Aorta (tissue), 5 donors: ENCODE measurements around the gene CYP46A1. TPM values are rescaled to one million over a fixed set of nuclear protein-coding genes. Genes with fewer than 3 reads are reported as not detected.

ENCODE experiments used
- ATAC-seq: fragments of 200-7000 bp; cut with Tn5 transposase; one replicate; pipeline ENCODE4 v1.9.1; 2022; ENCODE audit warnings: moderate library complexity; ENCODE audit not compliant: low FRiP score
- DNase-seq, 2 donors: peaks; one replicate each; pipeline ENCODE4 v3.0.0-alpha.2; 2020
- H3K27ac ChIP-seq, 2 donors: one replicate each; pipeline ENCODE4 v1.5.1; 2013; ENCODE audit warnings: low read length in 2 of 2, mild to moderate bottlenecking in 2 of 2, moderate library complexity in 2 of 2, control low read depth in 1 of 2, inconsistent platforms in 1 of 2, low read depth in 1 of 2
- H3K27me3 ChIP-seq, 2 donors: one replicate each; pipeline ENCODE4 v1.6.1; 2013; ENCODE audit warnings: control low read depth in 1 of 2, low read length in 1 of 2, mild to moderate bottlenecking in 1 of 2, moderate library complexity in 1 of 2; ENCODE audit not compliant: insufficient read depth in 2 of 2, control insufficient read depth in 1 of 2
- H3K36me3 ChIP-seq, 2 donors: one replicate each; pipeline ENCODE4 v1.6.1; 2013; ENCODE audit warnings: control low read depth in 1 of 2, low read length in 1 of 2, mild to moderate bottlenecking in 1 of 2; ENCODE audit not compliant: insufficient read depth in 2 of 2, control insufficient read depth in 1 of 2
- H3K4me1 ChIP-seq, 2 donors: one replicate each; pipeline ENCODE4 v1.6.1; 2013; ENCODE audit warnings: low read length in 2 of 2, control low read depth in 1 of 2, mild to moderate bottlenecking in 1 of 2, moderate library complexity in 1 of 2; ENCODE audit not compliant: insufficient read depth in 2 of 2, control insufficient read depth in 1 of 2
- H3K4me3 ChIP-seq, 2 donors: one replicate each; pipeline ENCODE4 v1.5.1; 2013; ENCODE audit warnings: low read length in 2 of 2, control low read depth in 1 of 2, mild to moderate bottlenecking in 1 of 2
- H3K9me3 ChIP-seq: one replicate; pipeline ENCODE4 v1.6.1; 2013; ENCODE audit warnings: mild to moderate bottlenecking, low read length; ENCODE audit not compliant: control insufficient read depth
- WGBS, 2 donors: extraction: QIAGEN DNeasy Blood & Tissue Kit; methylation state at CpG; one replicate each; pipeline ENCODE4 v1.1.7; 2013; 5-methylcytosine and 5-hydroxymethylcytosine counted together
- intact Hi-C, 2 donors: fragments of 100-400 bp; cut with DNase I; formaldehyde crosslinking; loops; one replicate each; pipeline versions ENCODE4 v1.14.2 to v1.15.0; 2022
- polyA plus RNA-seq, 2 donors: library from polyadenylated mRNA; stranded (reverse); fragments of 200-250 nt; gene quantifications; one replicate each; pipeline ENCODE4 v1.2.3, GENCODE V29; 2013
- total RNA-seq, 2 donors: library from RNA; stranded (reverse); fragmentation: NEBNext Ultra II Directional; extraction: Animal tissue kit (Norgen Biotek cat#: 25700); gene quantifications; one replicate each; pipeline ENCODE4 v1.2.1, GENCODE V29; 2021
- donor health status: healthy with polysubstance abuse.
- donor health status: Bipolar disorder and iron deficiency.
- donor health status: DM: no; HTN: no; CAD: no.
- donor health status: DM: no; HTN: no; CAD: no.
- donor health status: DM: yes; HTN: yes; CAD: no.

Gene CYP46A1
- total and polyA plus RNA-seq, 4 donors: 0.68 to 3.7 (median 0.97) TPM; not detected in 1

DNA sequence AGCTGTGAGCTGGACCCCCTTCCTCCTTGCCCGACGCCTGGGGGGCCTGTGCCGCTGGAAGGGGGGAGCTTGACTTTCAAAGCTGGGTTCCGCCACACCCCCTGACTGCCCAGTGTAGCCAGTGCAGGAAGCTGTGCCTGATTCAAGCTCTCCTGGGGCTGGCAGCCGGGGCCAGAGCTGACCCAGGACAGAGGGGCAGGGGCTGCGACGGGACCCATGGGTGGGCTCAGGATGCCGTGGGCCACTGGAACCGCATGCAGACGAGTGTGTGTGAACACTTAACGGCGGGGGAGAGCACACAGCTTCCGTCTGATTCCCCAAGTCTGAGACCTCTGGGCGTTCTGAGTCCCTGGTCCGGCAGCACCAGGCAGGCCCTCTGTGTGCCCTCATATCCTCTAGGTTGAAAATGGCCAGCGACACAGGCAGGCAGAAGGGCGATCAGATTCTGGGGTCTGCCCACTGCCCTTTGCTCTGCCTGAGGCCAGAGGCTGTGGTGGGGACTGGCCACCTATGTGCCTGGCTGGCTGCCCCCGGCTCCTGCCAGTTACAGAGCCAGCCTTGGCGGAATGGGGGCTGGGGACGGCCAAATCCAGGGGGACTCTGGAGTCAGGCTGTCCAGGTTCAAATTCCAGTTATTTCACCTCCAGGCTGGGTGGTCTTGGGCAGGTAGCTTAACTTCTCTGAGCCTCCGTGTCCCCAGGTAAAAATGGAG is 54.0 kb downstream of the CYP46A1 start:
- DNase-seq (peak; percentile 60 to 78), ATAC-seq (peak; percentile 51)
- 14 to 19% methylated on average over 19 to 21 of the region's 21 CpGs for WGBS, 2 donors
- H3K36me3 ChIP-seq: no peaks in the 10 kb centered on the region
- H3K4me1 ChIP-seq: no peaks in the 10 kb centered on the region
- peak overlapping the region; percentile 54 to 55 for H3K4me3 ChIP-seq
- peak overlapping the region in 1 of 2 donors; percentile 8 for H3K27ac ChIP-seq
- H3K9me3 ChIP-seq: no peaks in the 10 kb centered on the region
- H3K27me3 ChIP-seq: no peaks in the 10 kb centered on the region
- intact Hi-C loops: no loop called here

DNA sequence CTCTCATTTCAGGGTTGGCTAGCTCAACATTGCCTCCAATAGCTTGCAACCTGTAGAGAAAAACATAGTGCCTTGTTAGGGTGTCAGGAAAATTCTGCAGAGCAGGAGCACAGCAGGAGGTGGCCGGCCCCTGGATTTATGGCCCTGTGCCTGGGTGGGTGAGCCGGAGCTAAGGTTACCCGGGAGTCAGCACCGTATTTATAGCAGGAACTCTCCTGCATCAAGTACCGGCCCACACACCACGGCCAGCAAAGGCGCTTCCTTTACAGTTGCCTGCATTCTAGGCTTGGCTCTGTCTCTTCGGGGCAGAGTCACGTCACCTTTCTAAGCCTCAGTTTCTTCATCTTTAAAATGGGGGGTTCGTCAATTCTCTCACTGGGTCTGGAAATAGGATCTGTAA is 56.3 kb downstream of the CYP46A1 start:
- Histone ChIP-seq H3K4me3 (no peak overlapping the region), H3K27me3 (no peaks in the 10 kb centered on the region), H3K9me3 (no peaks in the 10 kb centered on the region), H3K27ac (no peak overlapping the region), H3K4me1 (no peaks in the 10 kb centered on the region), H3K36me3 (no peaks in the 10 kb centered on the region)
- no peak for ATAC-seq
- 79 to 80% methylated on average over 10 of the region's 10 CpGs for WGBS, 2 donors
- intact Hi-C loops: no loop called here
- DNase-seq: no peak

DNA sequence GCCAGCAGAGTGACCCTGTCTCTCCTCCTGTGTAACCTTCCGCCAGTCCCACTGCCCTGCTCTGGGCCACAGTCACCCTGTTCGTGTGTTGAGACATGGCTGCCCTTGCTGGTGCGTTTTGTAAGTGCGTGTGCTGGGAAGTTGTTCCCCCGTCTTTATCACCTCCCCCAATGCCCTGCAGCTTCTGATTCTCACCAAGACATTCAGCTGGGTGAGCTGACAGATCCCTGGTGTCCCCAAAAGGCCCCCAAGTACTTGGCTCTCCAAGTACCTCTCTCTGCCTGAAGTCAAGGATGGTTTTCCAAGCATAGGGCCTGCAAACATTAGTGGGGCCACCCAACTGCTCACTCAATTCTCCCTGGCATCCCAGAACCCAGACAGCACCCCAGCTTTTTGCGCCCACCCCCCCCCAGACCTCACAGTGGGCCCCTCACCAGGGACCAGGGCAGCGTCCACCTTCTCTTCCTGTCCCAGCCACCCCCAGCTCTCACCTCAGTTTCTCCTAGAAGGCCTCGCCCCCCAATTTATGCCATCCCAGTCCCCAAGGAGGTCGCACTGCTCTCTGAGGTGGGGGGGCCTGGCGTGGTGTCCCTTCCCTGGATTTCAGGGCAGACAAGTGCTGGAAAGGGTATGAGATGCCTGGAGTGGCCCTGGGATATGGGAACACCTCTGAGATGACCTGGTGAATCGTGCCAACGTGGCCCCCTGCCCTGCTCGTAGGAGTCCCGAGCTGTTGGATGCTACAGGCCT is 57.3 kb downstream of the CYP46A1 start:
- no peaks in the 10 kb centered on the region for H3K4me1 ChIP-seq
- H3K9me3 ChIP-seq: no peaks in the 10 kb centered on the region
- intact Hi-C loops: no loop called here
- DNase-seq (no peak), ATAC-seq (no peak)
- H3K36me3 ChIP-seq: no peaks in the 10 kb centered on the region
- H3K27me3 ChIP-seq: no peaks in the 10 kb centered on the region
- 94 to 95% methylated on average over 14 of the region's 14 CpGs for WGBS, 2 donors
- H3K4me3 ChIP-seq: no peak overlapping the region
- no peak overlapping the region for H3K27ac ChIP-seq

DNA sequence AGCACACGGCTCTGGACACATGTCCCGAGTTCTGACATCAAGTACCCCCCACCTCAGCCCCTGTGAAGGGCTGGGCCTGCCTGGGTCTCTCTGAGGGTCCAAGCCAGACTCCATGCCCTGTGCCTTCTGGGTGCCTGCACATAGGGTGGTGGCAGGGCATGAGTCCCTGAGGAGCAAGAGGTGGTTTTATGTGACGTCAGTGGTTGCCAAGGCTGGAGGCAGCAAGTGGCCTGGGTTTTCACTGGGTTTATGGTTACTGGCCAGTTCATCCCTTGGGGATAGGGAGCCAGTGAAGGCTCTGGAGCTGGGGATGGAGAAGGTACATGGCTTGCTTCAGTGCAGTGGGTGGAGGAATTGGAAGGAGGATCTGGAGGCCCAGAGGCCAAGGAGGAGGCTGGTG is 58.0 kb downstream of the CYP46A1 start:
- no peak for ATAC-seq
- H3K36me3 ChIP-seq: no peaks in the 10 kb centered on the region
- intact Hi-C loops: no loop called here
- WGBS, 2 donors: 85 to 86% methylated on average over 3 of the region's 3 CpGs
- H3K27me3 ChIP-seq: no peaks in the 10 kb centered on the region
- H3K4me3 ChIP-seq: no peak overlapping the region
- H3K27ac ChIP-seq: no peak overlapping the region
- H3K4me1 ChIP-seq: no peaks in the 10 kb centered on the region
- no peaks in the 10 kb centered on the region for H3K9me3 ChIP-seq
- DNase-seq: no peak

DNA sequence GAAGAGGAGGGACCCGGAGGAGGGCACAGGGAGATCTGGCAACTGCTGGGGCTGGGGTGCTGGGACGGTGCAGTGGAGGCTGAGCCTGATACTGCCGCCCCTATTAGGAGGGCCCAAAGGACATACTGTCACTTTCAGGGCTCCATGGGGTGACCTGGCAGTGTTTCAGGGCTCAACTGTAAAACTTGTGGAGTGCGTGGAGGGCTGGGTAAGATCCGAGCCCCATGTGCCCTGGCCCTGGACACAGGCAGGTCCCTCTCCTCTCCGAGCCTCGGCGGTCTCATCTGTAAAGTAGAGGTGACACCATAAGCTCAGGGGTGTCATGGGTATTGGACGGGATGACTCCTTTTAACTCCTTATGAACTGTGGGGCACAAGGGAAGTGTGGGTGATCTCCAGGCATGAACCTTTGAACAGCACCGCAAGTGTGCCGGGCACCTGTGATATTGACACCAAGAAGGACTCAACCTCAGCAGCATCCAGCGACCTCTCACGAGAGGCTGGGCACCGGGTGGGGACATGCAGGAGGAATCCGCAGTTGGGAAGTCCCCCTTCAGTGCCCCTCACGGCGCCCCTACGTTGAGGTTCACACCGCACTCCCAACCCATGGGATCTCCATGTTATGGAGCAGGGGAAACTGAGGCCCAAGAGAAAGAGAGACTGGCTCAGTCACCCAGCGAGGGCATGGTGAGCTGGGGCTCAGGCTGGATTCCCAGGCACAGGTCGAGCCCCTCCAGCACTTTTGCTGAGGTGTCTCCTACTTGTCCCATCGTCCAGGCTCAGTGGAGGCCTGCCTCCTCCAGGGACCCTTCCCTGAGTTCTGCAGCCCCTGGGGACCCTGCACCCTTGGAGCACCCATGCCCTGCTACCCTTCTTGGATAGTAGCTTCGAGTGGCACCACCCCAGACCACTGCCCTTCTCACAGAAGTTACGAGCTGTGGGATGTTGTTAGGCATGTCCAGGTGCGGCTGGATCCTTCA is 58.7 kb downstream of the CYP46A1 start:
- H3K4me1 ChIP-seq: no peaks in the 10 kb centered on the region
- no peak for DNase-seq
- H3K27ac ChIP-seq: no peak overlapping the region
- H3K27me3 ChIP-seq: no peaks in the 10 kb centered on the region
- intact Hi-C loops: no loop called here
- H3K4me3 ChIP-seq: no peak overlapping the region
- H3K36me3 ChIP-seq: no peaks in the 10 kb centered on the region
- H3K9me3 ChIP-seq: no peaks in the 10 kb centered on the region
- WGBS, 2 donors: 95% methylated on average over 25 of the region's 25 CpGs
- no peak for ATAC-seq

DNA sequence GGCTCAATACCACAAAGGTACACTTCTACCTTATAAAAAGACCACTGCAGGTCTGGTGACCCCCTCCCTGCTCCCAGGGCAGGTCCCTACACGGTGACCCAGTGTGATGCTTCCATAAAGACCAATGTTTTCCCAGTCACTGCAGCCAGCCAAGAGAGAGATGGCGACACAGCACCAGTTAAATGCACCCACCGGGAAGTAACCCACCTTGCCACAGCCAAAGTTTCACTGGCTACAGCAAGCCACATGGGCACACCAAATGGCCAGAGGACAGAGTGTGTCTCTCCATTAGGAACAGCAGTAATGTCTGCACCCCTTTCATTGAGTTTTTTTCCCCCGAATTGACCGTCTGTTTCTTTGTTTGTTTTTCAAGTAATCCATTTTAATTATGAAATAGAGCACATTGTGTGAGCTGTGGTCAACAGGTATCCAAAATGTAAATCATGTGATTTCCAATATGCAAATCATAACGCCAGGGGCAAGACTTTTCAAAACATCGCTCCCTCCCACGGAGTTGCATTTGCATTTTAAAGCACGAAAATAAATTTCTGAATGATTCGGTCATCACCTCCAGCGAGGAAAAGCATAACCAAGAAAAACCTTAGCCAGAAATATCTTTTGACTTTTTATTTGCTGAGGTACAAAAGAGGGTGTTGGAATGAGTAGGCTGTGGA is 60.2 kb downstream of the CYP46A1 start:
- intact Hi-C loops: no loop called here
- H3K36me3 ChIP-seq: no peaks in the 10 kb centered on the region
- no peaks in the 10 kb centered on the region for H3K9me3 ChIP-seq
- H3K4me1 ChIP-seq: no peaks in the 10 kb centered on the region
- ATAC-seq (no peak), DNase-seq (no peak)
- WGBS, 2 donors: 32 to 48% methylated on average over 11 of the region's 11 CpGs
- H3K27me3 ChIP-seq: no peaks in the 10 kb centered on the region
- no peak overlapping the region for H3K27ac ChIP-seq
- no peak overlapping the region for H3K4me3 ChIP-seq

GRCh38 chr14:99744873-99745224 is 60.8 kb downstream of the CYP46A1 start:
- Histone ChIP-seq H3K36me3 (no peaks in the 10 kb centered on the region), H3K27me3 (no peaks in the 10 kb centered on the region), H3K4me1 (no peaks in the 10 kb centered on the region), H3K27ac (peak overlapping the region in 1 of 2 donors; percentile 39), H3K4me3 (no peak overlapping the region), H3K9me3 (no peaks in the 10 kb centered on the region)
- intact Hi-C loops: no loop called here
- no peak for ATAC-seq
- WGBS, 2 donors: 71 to 73% methylated on average over 7 of the region's 7 CpGs
- DNase-seq: no peak

GRCh38 chr14:99745307-99745951 is 61.3 kb downstream of the CYP46A1 start:
- Histone ChIP-seq H3K27ac (peak overlapping the region; percentile 44 to 76), H3K4me3 (no peak overlapping the region), H3K27me3 (no peaks in the 10 kb centered on the region), H3K36me3 (no peaks in the 10 kb centered on the region), H3K4me1 (no peaks in the 10 kb centered on the region), H3K9me3 (no peaks in the 10 kb centered on the region)
- peak; percentile 69 for ATAC-seq
- WGBS, 2 donors: 27 to 31% methylated on average over 10 of the region's 10 CpGs
- DNase-seq: no peak
- intact Hi-C loops: no loop called here
